ENCODE data around the gene SHBG.
A peak's percentile ranks its signal among the peaks of the same experiment; 100 is the strongest.
"Not testable (repeated sequence)": the region's sequence is repeated elsewhere in the genome, so short reads cannot be mapped to it uniquely, and the experiment has no call there.

Gene SHBG, protein sequence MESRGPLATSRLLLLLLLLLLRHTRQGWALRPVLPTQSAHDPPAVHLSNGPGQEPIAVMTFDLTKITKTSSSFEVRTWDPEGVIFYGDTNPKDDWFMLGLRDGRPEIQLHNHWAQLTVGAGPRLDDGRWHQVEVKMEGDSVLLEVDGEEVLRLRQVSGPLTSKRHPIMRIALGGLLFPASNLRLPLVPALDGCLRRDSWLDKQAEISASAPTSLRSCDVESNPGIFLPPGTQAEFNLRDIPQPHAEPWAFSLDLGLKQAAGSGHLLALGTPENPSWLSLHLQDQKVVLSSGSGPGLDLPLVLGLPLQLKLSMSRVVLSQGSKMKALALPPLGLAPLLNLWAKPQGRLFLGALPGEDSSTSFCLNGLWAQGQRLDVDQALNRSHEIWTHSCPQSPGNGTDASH
- total RNA-seq = 0 to 0.07 reads per million in 2 donors

DNA sequence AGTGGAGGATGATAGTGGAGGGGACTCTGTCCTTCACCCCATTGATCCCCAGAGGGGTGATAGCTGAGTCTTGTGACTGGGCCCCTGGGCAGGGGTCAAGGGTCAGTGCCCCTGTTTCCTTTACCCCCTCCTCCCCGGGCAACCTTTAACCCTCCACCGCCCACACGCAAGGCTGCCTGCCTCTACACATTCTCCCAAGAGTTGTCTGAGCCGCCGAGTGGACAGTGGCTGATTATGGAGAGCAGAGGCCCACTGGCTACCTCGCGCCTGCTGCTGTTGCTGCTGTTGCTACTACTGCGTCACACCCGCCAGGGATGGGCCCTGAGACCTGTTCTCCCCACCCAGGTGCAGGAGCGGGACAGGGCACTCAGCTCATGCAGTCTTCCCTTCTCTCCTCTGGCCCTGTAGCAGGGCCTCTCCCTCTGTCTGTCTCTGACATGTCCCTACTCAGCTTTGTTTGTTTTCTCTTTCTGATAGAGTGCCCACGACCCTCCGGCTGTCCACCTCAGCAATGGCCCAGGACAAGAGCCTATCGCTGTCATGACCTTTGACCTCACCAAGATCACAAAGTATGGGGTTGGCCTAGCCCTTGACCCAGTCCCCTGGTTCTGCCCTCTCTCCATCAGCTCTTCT lies at the start of gene SHBG:
Gene SHBG, plus strand, starts transcription at position 197 of the 633 bp plus-strand sequence. Its CDS starts 38 bp downstream, at position 235.
- no peak for DNase-seq

DNA sequence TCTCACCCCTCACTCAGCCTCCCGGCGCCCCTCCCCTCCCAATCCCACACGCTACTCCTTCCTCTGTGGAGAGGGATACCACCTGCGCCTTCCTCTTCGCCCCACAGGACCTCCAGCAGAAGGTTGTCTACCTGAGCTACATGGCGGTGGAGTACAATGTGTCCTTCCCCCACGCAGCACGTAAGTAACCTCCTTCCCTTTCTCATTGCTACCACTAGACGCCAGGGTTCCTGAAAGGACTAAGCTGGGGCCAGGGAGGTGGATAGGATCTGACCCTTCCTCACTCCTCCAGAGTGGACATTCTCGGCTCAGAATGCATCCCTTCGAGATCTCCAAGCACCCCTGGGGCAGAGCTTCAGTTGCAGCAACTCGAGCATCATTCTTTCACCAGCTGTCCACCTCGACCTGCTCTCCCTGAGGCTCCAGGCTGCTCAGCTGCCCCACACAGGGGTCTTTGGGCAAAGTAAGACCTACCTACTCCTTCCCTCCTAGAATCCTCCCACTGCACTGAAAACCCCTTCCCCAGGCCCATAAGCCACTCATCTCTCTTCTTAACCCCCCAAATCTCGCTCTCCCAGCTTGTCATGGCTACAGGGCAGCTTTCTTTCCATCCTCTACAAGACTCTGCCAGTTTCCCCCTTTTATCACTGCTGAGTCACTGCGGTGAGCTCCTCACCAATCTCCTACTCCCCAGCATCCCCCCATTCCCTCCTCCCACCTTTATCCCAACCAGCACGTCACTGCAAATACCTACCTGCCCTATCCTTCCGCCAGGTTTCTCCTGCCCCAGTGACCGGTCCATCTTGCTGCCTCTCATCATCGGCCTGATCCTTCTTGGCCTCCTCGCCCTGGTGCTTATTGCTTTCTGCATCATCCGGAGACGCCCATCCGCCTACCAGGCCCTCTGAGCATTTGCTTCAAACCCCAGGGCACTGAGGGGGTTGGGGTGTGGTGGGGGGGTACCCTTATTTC lies 49.0 kb upstream of the SHBG start:
- DNase-seq = no peak

DNA sequence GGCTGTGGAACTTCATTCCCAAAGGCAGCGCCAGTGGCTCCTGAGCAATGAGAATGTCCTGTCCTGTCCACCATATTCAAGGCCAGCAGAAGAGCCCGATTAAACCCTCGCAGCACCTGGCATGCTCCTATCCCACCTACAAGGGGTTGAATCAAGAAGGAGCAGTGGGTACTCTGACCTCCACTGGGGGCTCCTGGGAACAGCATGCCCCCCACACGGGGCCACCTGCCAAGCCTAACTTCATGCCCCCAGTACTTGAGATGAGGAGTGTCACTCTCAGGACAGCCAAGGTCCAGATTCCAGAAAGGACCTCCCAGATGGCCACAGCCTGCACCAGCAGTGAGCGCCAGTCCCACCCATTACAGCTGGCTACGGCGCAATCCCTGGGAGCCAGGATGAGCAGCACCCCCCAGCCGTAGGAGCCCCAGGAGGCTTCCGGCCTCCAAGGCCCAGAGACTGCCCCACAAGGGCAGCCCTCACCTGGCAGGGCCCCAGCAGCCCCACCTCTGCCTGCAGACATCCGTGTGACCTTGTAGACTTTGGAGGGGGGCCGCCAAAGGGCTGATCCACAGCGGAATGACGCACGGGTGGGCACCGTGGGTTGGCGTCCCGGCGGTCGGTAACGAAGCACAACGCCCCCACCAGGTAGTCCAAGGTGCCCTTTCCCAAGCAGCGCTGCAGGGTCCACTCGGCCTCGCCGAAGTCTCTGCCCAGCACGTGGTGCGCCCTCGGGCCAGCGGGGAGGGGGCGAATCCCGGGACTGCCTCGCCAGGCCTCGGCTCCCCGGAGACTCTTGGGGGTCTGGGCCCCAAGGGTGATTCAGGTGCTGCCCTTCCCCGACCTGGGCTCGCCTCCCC lies 47.3 kb upstream of the SHBG start:
- DNase-seq = no peak

DNA sequence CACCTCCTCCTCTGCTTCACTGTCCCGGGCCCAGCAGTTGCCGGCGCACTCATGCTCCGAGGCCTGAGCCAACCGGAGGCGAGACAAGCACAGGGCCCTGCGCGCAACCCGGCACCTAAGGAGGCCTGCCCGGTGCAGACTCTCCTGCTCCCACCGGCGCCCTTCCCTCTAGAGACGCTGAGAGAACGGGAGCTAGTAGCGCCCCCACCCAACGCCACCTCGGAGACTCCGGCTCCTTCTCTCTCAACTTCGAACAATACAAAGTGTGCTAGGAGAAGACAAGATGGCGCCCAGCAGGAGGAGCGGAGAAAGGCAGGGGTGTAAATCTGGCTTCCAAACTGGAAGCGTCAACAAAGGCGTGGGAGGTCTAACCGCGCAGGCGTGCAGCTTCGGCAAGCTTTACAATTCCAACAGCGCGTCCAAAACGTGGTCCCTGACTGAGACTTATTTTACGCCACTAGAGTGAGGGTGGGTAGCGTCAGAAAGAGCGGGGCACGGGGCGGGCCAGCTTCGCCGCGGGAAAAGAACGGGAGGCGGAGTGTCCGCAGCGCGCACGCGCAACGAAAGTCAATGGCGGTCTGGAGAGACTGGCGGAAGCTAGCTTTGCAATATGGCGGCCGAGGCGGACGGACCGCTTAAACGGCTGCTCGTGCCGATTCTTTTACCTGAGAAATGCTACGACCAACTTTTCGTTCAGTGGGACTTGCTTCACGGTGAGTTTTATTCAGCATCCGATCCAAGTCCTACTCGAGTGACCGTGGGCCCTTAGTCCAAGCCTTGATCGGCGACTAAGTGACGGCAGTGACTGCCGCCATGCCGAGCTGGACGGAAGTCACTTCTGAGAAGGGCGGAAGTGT lies 46.5 kb upstream of the SHBG start, which contains the start of gene MPDU1:
Gene MPDU1, plus strand, starts transcription at position 600 of the 857 bp plus-strand sequence. Its CDS starts 11 bp downstream, at position 611.
- DNase-seq = peak; percentile 86

DNA sequence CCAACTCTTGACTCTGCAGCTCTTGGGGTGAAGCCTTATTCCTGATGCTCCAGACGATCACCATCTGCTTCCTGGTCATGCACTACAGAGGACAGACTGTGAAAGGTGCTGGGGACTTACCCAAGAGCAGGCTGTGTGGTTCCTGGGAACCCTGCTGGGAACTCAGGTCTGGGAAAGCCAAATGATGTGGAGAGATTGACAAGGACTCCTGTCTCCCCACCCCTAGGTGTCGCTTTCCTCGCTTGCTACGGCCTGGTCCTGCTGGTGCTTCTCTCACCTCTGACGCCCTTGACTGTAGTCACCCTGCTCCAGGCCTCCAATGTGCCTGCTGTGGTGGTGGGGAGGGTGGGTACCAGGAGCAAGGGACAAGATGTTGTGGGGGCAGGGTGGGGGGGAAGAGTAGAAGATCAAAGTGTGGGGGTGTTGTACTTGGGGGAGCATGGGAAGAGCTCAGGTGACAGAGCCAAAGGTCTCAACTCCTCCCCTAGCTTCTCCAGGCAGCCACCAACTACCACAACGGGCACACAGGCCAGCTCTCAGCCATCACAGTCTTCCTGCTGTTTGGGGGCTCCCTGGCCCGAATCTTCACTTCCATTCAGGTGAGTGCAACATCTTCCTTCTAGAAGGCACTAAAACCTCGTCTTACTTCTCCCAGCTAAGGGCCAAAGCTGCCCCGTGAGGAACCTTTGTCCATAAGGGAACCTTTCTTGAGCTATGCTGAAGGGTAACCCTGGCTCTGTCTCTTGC lies 43.1 kb upstream of the SHBG start:
- no peak for DNase-seq

DNA sequence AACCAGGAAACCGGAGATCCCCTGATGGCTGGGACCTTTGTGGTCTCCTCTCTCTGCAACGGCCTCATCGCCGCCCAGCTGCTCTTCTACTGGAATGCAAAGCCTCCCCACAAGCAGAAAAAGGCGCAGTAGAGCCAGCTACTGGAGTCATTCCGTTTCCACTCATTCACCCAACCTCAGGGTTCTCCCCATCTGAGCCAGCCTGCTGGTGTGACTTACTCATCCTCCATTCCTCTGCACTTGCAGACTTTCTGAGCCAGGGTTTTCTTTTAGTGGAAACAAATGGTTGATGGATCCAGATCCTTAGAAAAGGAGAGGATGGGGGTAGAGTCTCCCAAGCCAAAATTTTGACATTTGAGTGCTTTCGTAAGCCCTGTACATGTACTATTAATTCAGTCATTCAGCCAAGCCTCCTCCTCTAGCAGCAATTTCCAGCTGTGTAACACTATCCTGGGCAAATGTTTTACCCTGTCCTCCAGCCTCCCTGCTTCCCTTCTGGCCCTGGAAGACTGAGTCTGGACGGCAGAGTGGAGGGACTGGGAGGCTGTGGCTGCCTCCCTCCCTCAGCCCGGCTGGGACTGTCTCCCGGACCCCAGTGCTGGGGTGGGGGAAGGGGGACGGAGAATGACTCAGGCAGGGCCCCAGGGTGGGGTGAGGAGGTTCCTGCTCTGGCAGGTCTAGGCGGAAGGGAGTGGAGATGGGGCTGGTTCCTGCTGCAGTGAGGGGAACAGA lies 42.3 kb upstream of the SHBG start:
- no peak for DNase-seq

DNA sequence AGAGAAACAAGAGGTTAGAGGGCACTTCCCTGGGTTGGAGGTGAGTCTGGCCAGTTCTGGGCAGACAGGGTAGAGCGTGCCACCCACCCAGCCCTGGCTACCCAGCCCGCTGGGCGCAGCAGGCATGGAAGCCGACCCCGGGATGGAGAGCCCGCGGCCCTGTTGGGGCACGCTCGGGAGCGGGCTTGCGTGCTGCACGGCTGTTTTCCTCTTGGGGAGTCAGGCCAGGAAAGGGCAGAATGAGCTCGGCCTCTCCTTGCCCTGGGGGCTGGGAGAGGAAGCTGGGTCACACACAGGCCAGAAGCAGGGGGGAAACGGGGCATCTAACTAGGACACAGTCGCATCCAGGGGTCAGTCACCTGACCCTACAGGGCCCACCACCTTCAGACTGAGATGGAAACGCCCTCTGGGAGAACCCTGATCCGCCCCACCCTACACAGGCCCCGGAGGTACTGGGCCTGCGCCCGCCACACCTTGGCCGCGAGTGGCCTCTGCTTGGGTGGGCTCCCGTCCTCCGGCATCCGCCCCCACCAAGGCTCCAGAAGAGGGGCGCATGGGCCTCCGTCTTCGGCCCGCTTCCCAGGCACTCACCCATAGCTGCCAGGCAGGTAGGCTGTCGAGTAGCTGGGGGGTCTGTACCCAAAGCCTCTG lies 41.3 kb upstream of the SHBG start:
- DNase-seq = no peak

DNA sequence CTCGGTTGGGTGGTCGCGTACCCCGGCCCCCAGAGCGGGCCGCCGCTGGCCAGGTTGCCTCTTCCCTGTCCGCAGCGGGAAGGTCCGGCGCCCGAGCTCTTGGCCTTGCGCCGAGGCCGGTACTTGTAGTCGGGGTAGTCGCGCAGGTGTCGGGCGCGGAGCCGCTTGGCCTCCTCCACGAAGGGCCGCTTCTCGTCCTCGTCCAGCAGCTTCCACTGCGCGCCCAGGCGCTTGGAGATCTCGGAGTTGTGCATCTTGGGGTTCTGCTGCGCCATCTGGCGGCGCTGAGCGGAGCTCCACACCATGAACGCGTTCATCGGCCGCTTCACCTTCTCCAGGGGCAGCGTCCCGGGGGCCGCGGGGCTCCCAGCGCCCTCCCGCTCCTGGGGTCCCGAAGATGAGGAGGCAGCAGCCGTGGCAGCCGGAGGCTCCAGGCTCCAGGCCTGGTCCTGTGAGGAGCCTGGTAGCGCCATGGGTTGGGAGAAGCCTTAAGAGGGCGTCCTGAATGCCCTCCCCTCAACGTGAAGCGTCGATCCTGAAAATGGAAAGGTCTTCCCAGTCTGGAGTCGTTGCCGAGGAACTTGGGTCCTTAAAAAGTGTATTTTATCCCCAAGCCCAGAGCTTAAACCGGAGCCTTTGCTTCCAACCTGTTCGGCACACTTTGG lies 40.6 kb upstream of the SHBG start:
- peak; percentile 53 for DNase-seq

DNA sequence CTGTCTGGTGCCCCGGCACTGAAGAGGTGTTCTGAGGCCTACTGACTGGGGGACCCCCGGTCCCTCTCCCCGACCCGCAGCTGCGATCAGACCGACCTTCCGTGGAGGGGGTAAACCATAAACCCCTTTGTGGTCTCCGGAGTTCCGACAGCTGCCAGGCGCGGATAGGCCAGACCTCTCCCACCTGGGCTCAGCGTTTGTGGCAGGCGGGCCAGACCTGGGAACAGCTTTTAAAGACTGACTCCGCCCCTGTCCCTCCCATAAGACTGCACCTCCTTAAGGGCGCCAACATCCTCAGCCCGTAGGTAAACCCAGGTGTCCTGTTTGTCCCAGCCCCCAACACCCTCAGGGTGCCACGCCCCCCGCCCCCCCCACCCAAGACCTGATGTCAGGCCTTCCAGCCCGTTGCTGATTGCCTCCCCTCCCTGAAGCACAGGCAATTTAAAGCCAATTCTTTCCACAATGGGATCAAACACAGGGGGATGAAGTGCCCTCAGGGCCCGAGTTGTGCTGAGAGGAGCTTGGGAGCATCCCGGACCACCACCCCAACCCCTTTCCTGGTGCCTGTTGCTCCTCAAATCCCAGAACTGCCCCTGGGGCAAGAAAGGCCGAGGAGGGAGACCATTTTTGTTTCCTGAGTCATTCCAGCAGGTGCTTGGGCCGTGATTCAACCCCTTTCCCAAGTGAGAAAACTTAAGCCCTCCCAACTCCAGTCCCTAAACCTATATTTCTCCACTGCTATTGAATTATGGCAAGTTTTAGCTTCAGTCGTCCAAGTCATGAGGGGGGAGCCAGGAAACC lies 39.8 kb upstream of the SHBG start, which contains the start of gene SOX15:
Gene SOX15, minus strand, starts transcription at position 204 of the 801 bp plus-strand sequence. CDS start 418 bp downstream, outside the sequence.
- DNase-seq = no peak

DNA sequence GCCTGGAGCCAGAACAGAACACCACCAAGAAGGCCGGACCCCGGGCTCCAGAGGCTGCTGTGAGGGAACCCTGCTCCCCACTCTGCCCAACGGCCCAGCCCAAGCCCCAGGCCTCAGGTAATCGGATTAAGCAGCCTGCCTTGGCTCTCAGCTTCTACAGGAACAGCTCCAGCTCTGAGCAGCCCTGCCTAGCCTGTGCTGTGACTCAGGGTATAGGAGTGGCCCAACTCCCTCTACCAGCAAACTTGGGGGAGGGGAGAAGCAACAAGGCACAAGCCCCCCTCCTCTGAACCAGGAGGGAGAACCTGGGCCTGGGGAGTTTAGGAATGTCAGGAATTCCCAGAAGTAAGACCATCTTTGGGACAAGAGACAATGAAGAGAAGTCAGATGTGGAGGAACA lies 39.2 kb upstream of the SHBG start:
- no peak for DNase-seq

DNA sequence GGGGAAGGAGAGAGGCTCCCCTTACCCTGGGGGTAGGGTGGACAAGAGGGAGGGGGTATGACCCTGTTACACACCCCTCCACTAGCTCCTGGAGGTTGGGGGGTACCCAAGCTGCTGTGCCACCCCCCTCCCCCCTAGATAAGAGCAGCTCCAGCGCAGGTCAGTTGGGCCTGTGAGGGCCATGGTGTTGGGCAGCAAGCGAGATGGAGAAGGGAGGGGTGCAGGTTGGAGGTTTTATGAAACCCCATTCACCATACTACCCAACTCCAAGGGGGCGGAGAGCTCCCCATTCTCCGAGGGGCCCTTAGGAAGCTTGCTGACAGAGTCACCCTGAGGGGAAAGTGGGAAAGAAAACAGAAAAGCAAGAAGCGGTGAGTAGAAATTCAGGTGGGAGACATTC lies 38.3 kb upstream of the SHBG start:
- DNase-seq = no peak

DNA sequence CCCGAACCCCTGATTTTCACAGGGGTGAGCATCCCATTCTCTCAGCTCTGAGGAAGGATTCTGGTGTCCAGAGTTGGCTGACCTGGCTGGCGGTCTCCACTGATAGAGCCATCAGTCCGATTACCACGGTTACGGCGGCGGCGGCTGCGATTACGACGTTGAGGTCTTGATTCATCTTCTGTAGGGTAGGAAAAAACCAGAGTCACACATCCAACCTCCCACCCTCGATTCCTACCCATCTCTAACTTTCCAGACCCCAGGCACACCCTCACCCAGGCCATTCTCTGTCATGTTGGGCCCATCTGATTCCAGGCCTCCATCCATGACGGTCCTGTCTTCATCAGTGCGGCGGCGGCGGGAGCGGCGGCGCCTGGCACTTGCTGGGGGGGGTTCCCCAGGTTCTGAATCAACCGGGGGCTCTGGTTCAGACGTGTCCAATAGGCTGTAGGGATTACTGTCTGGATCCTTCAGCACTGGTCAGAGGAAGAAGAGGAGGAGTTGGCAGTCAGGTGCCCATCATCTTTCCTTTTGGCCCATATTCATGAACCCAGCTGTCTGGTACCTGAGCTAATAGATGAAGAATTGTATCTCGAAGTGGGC lies 37.4 kb upstream of the SHBG start:
- DNase-seq = no peak

DNA sequence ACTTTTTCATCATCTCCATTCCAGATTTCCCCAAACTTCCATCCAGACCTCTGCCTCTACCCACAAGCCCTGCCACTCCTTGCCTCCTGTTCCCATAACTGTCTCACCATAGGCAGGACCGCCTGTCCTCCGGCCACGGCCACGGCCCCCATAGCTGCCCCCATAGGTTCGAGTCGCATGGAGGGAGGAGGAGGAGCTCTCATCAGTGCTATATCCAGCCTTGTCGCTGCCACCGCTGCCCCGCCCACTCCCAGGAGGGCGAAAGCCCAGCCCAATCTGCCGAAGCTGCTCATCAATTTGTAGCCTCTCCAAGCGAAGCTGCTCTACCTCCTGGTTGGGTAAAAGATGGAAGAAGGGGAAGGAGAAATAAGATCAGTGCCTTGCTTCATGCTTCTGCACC lies 36.6 kb upstream of the SHBG start:
- DNase-seq = no peak

DNA sequence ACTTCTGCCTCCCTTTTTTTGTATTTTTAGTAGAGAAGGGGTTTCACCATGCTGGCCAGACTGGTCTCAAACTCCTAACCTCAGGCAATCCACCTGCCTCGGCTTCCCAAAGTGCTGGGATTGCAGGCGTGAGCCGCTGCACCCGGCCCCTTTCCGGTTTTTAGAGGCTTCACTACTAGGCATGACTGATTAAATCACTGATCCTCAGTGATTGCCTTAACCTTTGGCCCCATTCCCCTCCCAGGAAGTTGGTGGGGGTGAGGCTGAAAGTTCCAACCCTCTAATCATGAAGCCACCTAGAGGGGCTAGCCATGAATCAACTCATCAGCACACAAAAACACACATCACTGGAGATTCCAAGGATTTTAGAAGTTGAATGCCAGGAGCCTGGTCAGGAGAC lies 32.4 kb upstream of the SHBG start:
- not testable (repeated sequence) for DNase-seq

DNA sequence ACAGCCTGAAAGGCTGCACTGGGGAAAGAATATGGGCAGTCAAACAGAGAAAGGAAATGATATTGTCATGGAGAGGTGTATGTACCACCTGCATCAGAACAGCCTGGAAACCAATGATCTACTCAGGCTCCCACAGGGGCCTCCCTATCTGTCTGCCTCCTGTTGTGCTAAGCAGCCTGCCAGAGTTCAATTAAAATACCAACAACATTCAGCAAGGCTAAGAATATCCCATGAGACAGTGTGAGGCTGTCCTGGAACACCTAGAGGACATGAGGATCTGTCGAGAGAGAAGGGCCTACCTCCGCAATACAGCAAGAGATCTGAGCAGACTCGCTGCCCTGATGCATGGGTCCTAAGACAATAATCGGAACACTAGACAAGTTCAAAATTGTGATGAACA lies 23.7 kb upstream of the SHBG start:
- DNase-seq = no peak

DNA sequence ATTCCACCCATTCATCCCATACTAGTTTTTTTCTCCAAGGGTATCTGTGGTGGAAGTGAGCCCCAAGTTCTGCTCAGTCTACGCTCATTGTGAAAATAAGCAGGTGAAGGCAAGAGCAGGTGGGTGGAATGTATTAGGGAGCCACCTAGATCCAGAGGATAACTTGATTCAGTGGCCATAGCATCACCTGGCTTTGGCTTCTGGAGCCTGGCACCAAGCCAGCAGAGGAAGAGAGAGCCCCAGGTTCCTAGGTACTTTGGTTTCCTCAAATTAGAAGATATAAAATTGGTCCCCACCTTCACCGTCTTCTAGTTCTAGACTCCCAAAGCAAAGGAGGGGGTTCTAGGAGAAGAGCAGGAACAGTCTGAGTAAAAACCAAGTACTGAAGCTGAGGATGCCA lies 19.3 kb upstream of the SHBG start:
- DNase-seq = no peak
